ENCODE data around the gene SEC14L6.
"Not testable (repeated sequence)": the region's sequence is repeated elsewhere in the genome, so short reads cannot be mapped to it uniquely, and the experiment has no call there.

Gene SEC14L6

GRCh38 chr22:30567277-30567676 lies 20.7 kb upstream of the SEC14L6 start:
- not testable (repeated sequence) for DNase-seq (ENCODE audit: extremely low read depth in 1 of 2, low read depth in 1 of 2)

GRCh38 chr22:30566125-30566524 lies 19.6 kb upstream of the SEC14L6 start:
- no peak for DNase-seq (ENCODE audit: extremely low read depth in 1 of 2, low read depth in 1 of 2)

- DNase-seq (ENCODE audit: extremely low read depth in 1 of 2, low read depth in 1 of 2) = no peak
These were observed 18.8 kb upstream of the SEC14L6 start for GRCh38 chr22:30565341-30565740.

- no peak for DNase-seq (ENCODE audit: extremely low read depth in 1 of 2, low read depth in 1 of 2)
These were observed 18.2 kb upstream of the SEC14L6 start for GRCh38 chr22:30564761-30565119.

GRCh38 chr22:30564045-30564760 lies 17.7 kb upstream of the SEC14L6 start:
- no peak for DNase-seq (ENCODE audit: extremely low read depth in 1 of 2, low read depth in 1 of 2)

- no peak for DNase-seq (ENCODE audit: extremely low read depth in 1 of 2, low read depth in 1 of 2)
These were observed 15.8 kb upstream of the SEC14L6 start for GRCh38 chr22:30562366-30562765.

GRCh38 chr22:30561402-30562189 lies 15.1 kb upstream of the SEC14L6 start:
- no peak for DNase-seq (ENCODE audit: extremely low read depth in 1 of 2, low read depth in 1 of 2)

GRCh38 chr22:30560643-30561202 lies 14.2 kb upstream of the SEC14L6 start:
- not testable (repeated sequence) for DNase-seq (ENCODE audit: extremely low read depth in 1 of 2, low read depth in 1 of 2)

GRCh38 chr22:30559889-30560288 lies 13.3 kb upstream of the SEC14L6 start:
- no peak for DNase-seq (ENCODE audit: extremely low read depth in 1 of 2, low read depth in 1 of 2)

GRCh38 chr22:30557243-30557642 lies 10.7 kb upstream of the SEC14L6 start:
- DNase-seq (ENCODE audit: extremely low read depth in 1 of 2, low read depth in 1 of 2) = no peak

GRCh38 chr22:30556388-30556787 lies 9.8 kb upstream of the SEC14L6 start:
- no peak for DNase-seq (ENCODE audit: extremely low read depth in 1 of 2, low read depth in 1 of 2)

GRCh38 chr22:30555282-30556210 lies 9.0 kb upstream of the SEC14L6 start:
- DNase-seq (ENCODE audit: extremely low read depth in 1 of 2, low read depth in 1 of 2) = no peak

GRCh38 chr22:30553971-30554370 lies 7.4 kb upstream of the SEC14L6 start:
- no peak for DNase-seq (ENCODE audit: extremely low read depth in 1 of 2, low read depth in 1 of 2)

GRCh38 chr22:30552719-30553118 lies 6.2 kb upstream of the SEC14L6 start:
- no peak for DNase-seq (ENCODE audit: extremely low read depth in 1 of 2, low read depth in 1 of 2)

GRCh38 chr22:30551813-30552212 lies 5.3 kb upstream of the SEC14L6 start:
- DNase-seq (ENCODE audit: extremely low read depth in 1 of 2, low read depth in 1 of 2) = not testable (repeated sequence)

GRCh38 chr22:30547188-30547587 lies 647 bp upstream of the SEC14L6 start:
- DNase-seq (ENCODE audit: extremely low read depth in 1 of 2, low read depth in 1 of 2) = no peak

- DNase-seq (ENCODE audit: extremely low read depth in 1 of 2, low read depth in 1 of 2) = no peak
These were observed 3.7 kb downstream of the SEC14L6 start for GRCh38 chr22:30542811-30543188.

- DNase-seq (ENCODE audit: extremely low read depth in 1 of 2, low read depth in 1 of 2) = no peak
These were observed 4.4 kb downstream of the SEC14L6 start for GRCh38 chr22:30541961-30542810.

GRCh38 chr22:30541511-30541910 lies 5.0 kb downstream of the SEC14L6 start:
- not testable (repeated sequence) for DNase-seq (ENCODE audit: extremely low read depth in 1 of 2, low read depth in 1 of 2)

- no peak for DNase-seq (ENCODE audit: extremely low read depth in 1 of 2, low read depth in 1 of 2)
These were observed 7.2 kb downstream of the SEC14L6 start for GRCh38 chr22:30539368-30539767.
